Fibroblast of skin of right quadriceps (primary cell): ENCODE data around the gene PPARA.

Experiments
- DNase-seq: peaks from one replicate; pipeline ENCODE4 v3.0.0-alpha.2; 2013

PPARA gene

GRCh38 chr22:46114518-46115387 is 35.6 kb upstream of the PPARA start:
- DNase-seq = no peak

DNA sequence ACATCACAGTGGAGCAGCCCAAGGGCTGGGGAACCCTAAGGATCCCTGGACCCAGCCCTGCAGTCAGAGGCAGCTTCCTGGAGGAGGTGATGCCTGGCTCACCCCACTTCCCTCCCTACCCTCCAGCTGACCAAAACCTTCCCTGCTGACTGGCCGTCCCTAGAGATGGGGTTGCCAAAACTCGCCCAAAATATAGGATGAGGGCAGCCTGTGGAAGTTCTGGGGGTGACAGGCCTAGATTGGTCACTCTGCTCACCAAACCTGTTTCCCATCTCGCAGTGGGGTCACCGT is 35.0 kb upstream of the PPARA start:
- DNase-seq = no peak

DNA sequence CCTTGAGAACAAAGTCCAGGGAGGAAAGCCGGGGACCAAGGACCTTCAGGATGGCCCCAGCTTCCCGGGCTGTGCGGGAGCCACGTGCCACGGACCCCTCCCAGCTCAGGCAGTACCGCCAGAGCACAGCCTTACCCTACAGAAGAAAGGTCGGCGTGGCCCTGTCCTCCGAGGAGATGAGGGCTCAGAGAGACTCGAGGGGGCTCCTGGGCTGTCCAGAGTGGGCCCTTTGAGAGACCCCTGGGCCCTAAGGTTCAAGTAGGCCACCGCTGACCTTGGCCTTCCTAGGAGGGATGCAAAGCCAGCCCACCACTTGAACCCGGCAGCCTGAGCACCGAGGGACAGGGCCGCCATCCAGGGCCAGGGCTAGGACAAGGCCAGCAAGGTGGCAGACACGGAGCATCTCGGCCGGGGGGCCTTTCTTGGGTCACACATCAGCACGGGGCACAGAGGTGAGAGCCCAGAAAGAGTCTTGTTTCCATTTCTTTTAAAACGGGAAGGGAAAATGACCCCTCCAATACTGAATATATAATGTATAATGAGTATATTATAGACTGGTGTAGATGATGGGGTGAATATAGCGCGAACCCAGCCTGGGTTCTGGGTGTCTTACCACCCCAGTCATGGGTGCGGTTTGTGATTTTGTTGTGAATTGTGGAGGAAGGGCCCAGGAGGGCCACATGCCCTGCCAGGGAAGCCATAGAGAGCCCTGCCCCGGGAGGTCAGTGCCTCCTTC is 34.4 kb upstream of the PPARA start:
- DNase-seq = no peak

DNA sequence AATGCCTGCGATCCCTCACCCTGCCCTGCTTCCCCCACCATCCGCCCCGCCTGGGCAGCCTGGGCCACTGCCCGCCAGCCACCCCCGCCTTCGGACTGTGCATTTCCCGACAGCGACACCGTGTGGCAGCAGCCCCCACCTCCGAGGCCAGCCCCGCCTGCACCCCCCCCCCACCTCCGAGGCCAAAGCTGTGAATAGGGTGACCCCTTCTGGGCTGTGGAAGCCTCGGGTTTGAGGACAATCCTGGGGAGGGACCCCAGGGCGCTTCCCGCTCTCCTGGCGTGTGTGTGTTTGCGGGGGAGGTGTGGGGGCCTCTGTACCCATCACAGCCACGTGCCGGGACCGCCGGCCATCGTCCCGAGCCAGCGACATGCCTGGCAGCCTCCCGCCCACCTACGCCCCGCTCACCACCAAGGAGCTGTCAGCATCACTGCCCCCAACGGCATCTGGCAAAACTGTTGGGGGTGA is 33.8 kb upstream of the PPARA start:
- DNase-seq = peak; percentile 80

GRCh38 chr22:46117206-46118199 is 32.8 kb upstream of the PPARA start:
- DNase-seq = no peak

- DNase-seq = no peak
Observed at GRCh38 chr22:46119093-46119728, 31.1 kb upstream of the PPARA start.

DNA sequence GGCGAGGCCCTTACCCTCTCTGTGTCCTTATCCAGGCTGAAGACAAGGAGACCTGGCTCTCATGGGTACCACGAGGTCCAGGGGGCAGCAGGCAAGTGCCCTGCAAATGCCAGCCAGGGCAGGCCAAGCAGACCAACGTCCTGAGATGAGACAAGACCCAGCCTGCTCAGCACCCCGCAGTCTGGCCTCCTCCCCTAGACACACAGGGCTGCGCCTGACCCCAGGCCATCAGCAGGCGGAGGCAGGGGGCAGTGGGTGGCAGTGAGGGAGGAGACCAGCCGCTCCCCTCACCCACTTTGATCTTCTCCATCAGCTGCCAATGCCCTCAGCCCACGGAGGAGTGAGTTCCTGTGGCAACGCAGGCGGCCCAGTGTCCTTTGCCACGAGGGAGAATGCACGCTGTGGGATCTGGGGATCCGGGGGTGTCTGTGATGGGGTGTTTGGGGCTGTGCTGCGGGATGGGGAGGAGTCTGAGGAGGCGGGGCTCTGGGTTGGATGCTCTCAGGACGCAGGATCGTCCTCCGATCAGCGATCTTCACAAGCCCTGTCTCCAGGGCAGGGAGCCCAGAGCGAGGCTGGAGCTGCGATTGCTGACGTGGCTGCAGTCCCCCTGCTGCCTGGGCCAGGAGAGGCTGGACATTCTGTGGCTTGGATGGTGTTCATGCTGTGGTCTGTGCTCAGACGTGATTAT is 30.5 kb upstream of the PPARA start:
- peak; percentile 44 for DNase-seq

DNA sequence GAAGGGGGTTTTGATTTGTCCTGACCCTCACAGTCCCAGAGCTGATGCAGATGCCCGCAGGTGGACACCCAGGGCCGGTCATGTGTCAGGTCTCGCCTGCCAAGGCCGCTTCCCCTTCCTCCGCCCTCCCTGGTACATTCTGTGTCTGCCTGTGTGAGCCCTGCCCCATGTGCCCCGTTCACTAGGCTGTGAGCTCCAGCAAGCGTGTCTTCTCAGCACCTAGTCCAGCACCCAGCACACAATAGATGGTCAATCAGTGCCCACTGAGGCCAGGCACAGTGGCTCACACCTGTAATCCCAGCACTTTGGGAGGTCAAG is 29.9 kb upstream of the PPARA start:
- DNase-seq = no peak

- no peak for DNase-seq
Observed at GRCh38 chr22:46121079-46121478, 29.2 kb upstream of the PPARA start.

- no peak for DNase-seq
Observed at GRCh38 chr22:46121523-46122287, 28.6 kb upstream of the PPARA start.

GRCh38 chr22:46122511-46122971 is 27.8 kb upstream of the PPARA start:
- DNase-seq = peak; percentile 58

GRCh38 chr22:46122980-46123693 is 27.2 kb upstream of the PPARA start:
- DNase-seq = no peak

- no peak for DNase-seq
Observed at GRCh38 chr22:46123694-46124382, 26.5 kb upstream of the PPARA start.

- no peak for DNase-seq
Observed at GRCh38 chr22:46124383-46125144, 25.8 kb upstream of the PPARA start.

- DNase-seq = no peak
Observed at GRCh38 chr22:46125311-46125710, 25.0 kb upstream of the PPARA start.

- no peak for DNase-seq
Observed at GRCh38 chr22:46125816-46126765, 24.2 kb upstream of the PPARA start.

GRCh38 chr22:46126853-46127385 is 23.4 kb upstream of the PPARA start:
- no peak for DNase-seq

- no peak for DNase-seq
Observed at GRCh38 chr22:46127556-46127955, 22.8 kb upstream of the PPARA start.
